Psoas muscle (tissue), 8 donors: ENCODE measurements around the gene STX18. TPM values are rescaled to one million over a fixed set of nuclear protein-coding genes. Genes with fewer than 3 reads are reported as not detected.

Experiments used
- ATAC-seq, 4 donors: fragments of 200-7000 bp; cut with Tn5 transposase; one replicate each; pipeline ENCODE4 v1.9.1; 2020; ENCODE audit warnings: moderate library complexity in 3 of 4, mild to moderate bottlenecking in 2 of 4
- DNase-seq, 2 donors: peaks; one replicate each; pipeline ENCODE4 v3.0.0-alpha.2; 2020
- H3K27ac ChIP-seq: fragments of 200-600 bp; one replicate; pipeline ENCODE4 v1.8.0; 2022
- H3K27me3 ChIP-seq, 3 donors: fragments of 200-600 bp in 1 of 3; one replicate each; pipeline versions ENCODE4 v1.6.1 to v1.8.0; 2013 to 2022; ENCODE audit warnings: low read length in 2 of 3, mild to moderate bottlenecking in 2 of 3, moderate library complexity in 1 of 3; ENCODE audit not compliant: insufficient read depth in 3 of 3
- H3K36me3 ChIP-seq, 2 donors: fragments of 200-600 bp in 1 of 2; one replicate each; pipeline versions ENCODE4 v1.6.1 to v1.8.0; 2013 to 2022; ENCODE audit warnings: low read depth in 1 of 2, mild to moderate bottlenecking in 1 of 2, moderate library complexity in 1 of 2; ENCODE audit not compliant: insufficient read depth in 1 of 2
- H3K4me1 ChIP-seq: fragments of 200-600 bp; one replicate; pipeline ENCODE4 v1.8.0; 2022
- H3K4me3 ChIP-seq: fragments of 200-600 bp; one replicate; pipeline ENCODE4 v1.8.0; 2022; ENCODE audit warnings: mild to moderate bottlenecking
- H3K9me3 ChIP-seq: fragments of 200-600 bp; one replicate; pipeline ENCODE4 v1.8.0; 2022
- CTCF ChIP-seq: fragments of 200-600 bp; IDR thresholded peaks from one replicate; pipeline ENCODE4 v1.8.0; 2022; ENCODE audit warnings: antibody characterized with exemption
- WGBS, 3 donors: extraction: QIAGEN DNeasy Blood & Tissue Kit; methylation state at CpG; one replicate each; pipeline versions ENCODE4 v1.1.6 to v1.1.7; 2013; 5-methylcytosine and 5-hydroxymethylcytosine counted together
- intact Hi-C, 2 donors: fragments of 100-400 bp; cut with DNase I; formaldehyde crosslinking; loops; one replicate each; pipeline versions ENCODE4 v1.11.0 to v1.14.2; 2022
- polyA plus RNA-seq, 3 donors: library from polyadenylated mRNA; stranded (reverse); fragments of 200-250 nt; gene quantifications; one replicate each; pipeline ENCODE4 v1.2.3, GENCODE V29; 2013
- total RNA-seq, 4 donors: library from RNA; stranded (reverse); fragmentation: NEBNext Ultra II Directional in 2 of 4; extraction: Animal tissue kit (Norgen Biotek cat#: 25700) in 2 of 4; gene quantifications; one replicate each; pipeline versions ENCODE4 v1.2.1 to v1.2.4, GENCODE V29; 2021 to 2023
- donor health status: healthy with polysubstance abuse.
- donor health status: DM: no; HTN: no; CAD: no; lungs with moderate emphysema.
- donor health status: Bipolar disorder and iron deficiency.
- donor health status: healthy.
- donor health status: DM: yes; HTN: yes; CAD: no.
- donor health status: DM: no; HTN: no; CAD: no.
- donor health status: DM: no; HTN: no; CAD: no.
- donor health status: DM: yes; HTN: yes; CAD: no.

Gene STX18
- total and polyA plus RNA-seq, 7 donors: 12.1 to 29.7 (median 21.1) TPM

GRCh38 chr4:4583606-4584005 is 41.8 kb upstream of the STX18 start:
- Histone ChIP-seq H3K27me3 (no peaks in the 10 kb centered on the region), H3K4me3 (no peak overlapping the region), H3K4me1 (no peaks in the 10 kb centered on the region), H3K36me3 (no peaks in the 10 kb centered on the region), H3K27ac (no peak overlapping the region), H3K9me3 (no peaks in the 10 kb centered on the region)
- ATAC-seq (no peak), DNase-seq (no peak)
- no peak for TF ChIP-seq CTCF
- intact Hi-C loops: no loop called here
- WGBS, 3 donors: 92 to 94% (median 93%) methylated on average over 4 of the region's 4 CpGs

DNA sequence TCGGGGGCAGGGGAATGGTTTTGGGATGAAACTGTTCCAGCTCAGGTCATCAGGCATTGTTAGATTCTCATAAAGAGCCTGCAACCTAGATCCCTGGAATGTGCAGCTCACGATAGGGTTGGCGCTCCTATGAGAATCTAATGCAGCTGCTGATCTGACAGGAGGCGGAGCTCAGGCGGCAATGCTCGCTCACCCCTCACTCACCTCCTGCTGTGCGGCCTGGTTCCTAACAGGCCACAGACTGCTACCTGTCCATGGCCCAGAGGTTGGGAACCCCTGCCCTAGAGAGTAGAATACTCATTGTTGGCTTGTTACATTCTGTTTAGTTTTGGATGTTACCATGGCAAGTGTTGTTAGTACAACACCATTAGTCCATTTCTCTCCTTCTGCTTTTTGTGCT is 40.8 kb upstream of the STX18 start:
- DNase-seq (no peak), ATAC-seq (no peak)
- 83 to 88% (median 87%) methylated on average over 7 of the region's 7 CpGs for WGBS, 3 donors
- Histone ChIP-seq H3K9me3 (no peaks in the 10 kb centered on the region), H3K27me3 (no peaks in the 10 kb centered on the region), H3K27ac (no peak overlapping the region), H3K36me3 (no peaks in the 10 kb centered on the region), H3K4me1 (no peaks in the 10 kb centered on the region), H3K4me3 (no peak overlapping the region)
- intact Hi-C loops: no loop called here
- no peak for TF ChIP-seq CTCF

DNA sequence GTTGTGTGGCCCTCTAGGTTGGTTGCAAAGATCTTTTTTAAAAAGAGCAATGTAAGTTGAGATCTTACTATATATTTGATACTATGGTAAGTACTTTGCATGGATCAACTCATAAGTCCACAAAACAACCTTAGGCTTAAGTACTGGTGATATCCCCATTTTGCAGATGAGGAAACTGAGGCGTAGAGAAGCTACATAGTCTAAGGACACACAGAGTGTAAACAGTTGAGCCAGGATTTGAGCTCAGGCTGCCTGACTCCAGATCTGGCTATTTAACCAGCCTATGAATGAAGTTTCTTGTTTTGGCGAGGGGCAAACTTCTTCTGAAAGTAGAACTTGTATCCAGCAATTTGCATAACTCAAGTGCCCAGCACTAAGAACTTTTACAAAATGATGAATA is 38.6 kb upstream of the STX18 start:
- Histone ChIP-seq H3K27ac (no peak overlapping the region), H3K27me3 (no peaks in the 10 kb centered on the region), H3K9me3 (no peaks in the 10 kb centered on the region), H3K36me3 (no peaks in the 10 kb centered on the region), H3K4me3 (no peak overlapping the region), H3K4me1 (no peaks in the 10 kb centered on the region)
- no peak for TF ChIP-seq CTCF
- no peak for ATAC-seq
- no peak for DNase-seq
- WGBS, 3 donors: 95 to 98% (median 97%) methylated on average over 2 of the region's 2 CpGs
- intact Hi-C loops: no loop called here

DNA sequence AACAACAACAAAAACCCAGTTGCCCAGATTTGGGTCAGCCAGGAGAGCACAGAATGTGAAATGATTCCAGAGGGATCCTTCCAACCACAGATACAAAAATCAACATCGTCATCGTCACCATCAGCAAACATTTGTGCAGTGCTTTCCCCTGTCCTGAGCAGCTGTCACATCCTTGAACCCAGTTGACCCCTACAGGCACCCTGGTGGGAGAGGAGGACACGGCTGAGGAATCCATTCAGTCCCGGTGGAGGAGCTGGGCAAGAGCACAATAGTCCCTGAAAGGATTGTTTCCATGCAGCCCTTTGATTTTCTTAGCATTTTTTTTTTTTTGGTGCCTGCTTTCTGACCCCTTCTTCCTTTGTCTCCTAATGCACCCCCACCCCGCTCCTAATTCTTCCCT is 37.1 kb upstream of the STX18 start:
- Histone ChIP-seq H3K27ac (no peak overlapping the region), H3K36me3 (no peaks in the 10 kb centered on the region), H3K4me3 (no peak overlapping the region), H3K9me3 (no peaks in the 10 kb centered on the region), H3K4me1 (no peaks in the 10 kb centered on the region), H3K27me3 (no peaks in the 10 kb centered on the region)
- 32 to 40% (median 39%) methylated on average over 4 to 5 of the region's 5 CpGs for WGBS, 3 donors
- ATAC-seq (no peak), DNase-seq (no peak)
- no peak for TF ChIP-seq CTCF
- intact Hi-C loops: no loop called here

GRCh38 chr4:4577359-4577875 is 35.6 kb upstream of the STX18 start:
- intact Hi-C loops: no loop called here
- ATAC-seq (no peak), DNase-seq (no peak)
- WGBS, 3 donors: 52 to 100% (median 100%) methylated on average over 1 of the region's 1 CpG
- TF ChIP-seq CTCF: no peak
- no peak overlapping the region for H3K4me3 ChIP-seq
- no peaks in the 10 kb centered on the region for H3K36me3 ChIP-seq
- no peaks in the 10 kb centered on the region for H3K9me3 ChIP-seq
- H3K4me1 ChIP-seq: no peaks in the 10 kb centered on the region
- no peak overlapping the region for H3K27ac ChIP-seq
- no peaks in the 10 kb centered on the region for H3K27me3 ChIP-seq
